B cell (primary cell): ENCODE results near the gene MUC12. TPM values are rescaled to one million over a fixed set of nuclear protein-coding genes. Genes with fewer than 3 reads are reported as not detected.

Experiments used
- ATAC-seq: fragments of 200-7000 bp; cut with Tn5 transposase; one replicate; pipeline ENCODE4 v1.10.0; 2021; ENCODE audit warnings: low read depth, mild to moderate bottlenecking, moderate number of reproducible peaks, moderate library complexity
- CTCF ChIA-PET: fragments of 350-600 bp; sonication (Branson Sonifier 250); formaldehyde crosslinking; loops from one replicate; lab custom pipeline; 2021; ENCODE audit warnings: antibody characterized with exemption, inconsistent platforms; lab: Charles Lee
- POLR2A ChIA-PET: fragments of 350-600 bp; sonication (Branson Sonifier 250); formaldehyde crosslinking; loops from one replicate; lab custom pipeline; 2021; ENCODE audit warnings: antibody characterized with exemption; lab: Charles Lee
- DNase-seq: peaks from one replicate; pipeline ENCODE4 v3.0.0; 2013
- H2AFZ ChIP-seq: 2 replicates; pipeline ENCODE4 v1.6.1; 2012; ENCODE audit warnings: mild to moderate bottlenecking, low read depth, low read length; ENCODE audit not compliant: insufficient read depth, poor library complexity, severe bottlenecking
- H3K27ac ChIP-seq, 2 donors: 1 replicate in 1 of 2; 2 replicates in 1 of 2; pipeline ENCODE4 v1.5.1; 2012 to 2013; ENCODE audit warnings: low read length in 2 of 2, mild to moderate bottlenecking in 2 of 2, moderate library complexity in 1 of 2
- H3K27me3 ChIP-seq, 4 experiments: fragments of 200-600 bp in 1 of 4; sonication (generic) in 1 of 4; replicated peaks in 1 of 4; 1 replicate in 2 of 4; 2 replicates in 2 of 4; pipeline versions ENCODE4 v1.6.1 to v1.7.0; 2013 to 2016; ENCODE audit warnings: low read length in 3 of 4, mild to moderate bottlenecking in 2 of 4, mixed read lengths in 1 of 4, moderate library complexity in 1 of 4; ENCODE audit not compliant: insufficient read depth in 4 of 4, control insufficient read depth in 3 of 4; ENCODE audit errors: control extremely low read depth in 1 of 4
- H3K36me3 ChIP-seq, 2 experiments: replicated peaks in 1 of 2; 1 replicate in 1 of 2; 2 replicates in 1 of 2; pipeline versions ENCODE4 v1.6.1 to v1.7.1; 2013; ENCODE audit warnings: low read length in 1 of 2; ENCODE audit not compliant: insufficient read depth in 2 of 2, control insufficient read depth in 1 of 2; ENCODE audit errors: control extremely low read depth in 1 of 2, extremely low read depth in 1 of 2
- H3K4me1 ChIP-seq, 2 donors: fragments of 200-600 bp in 1 of 2; sonication (generic) in 1 of 2; 1 replicate in 1 of 2; 2 replicates in 1 of 2; pipeline versions ENCODE4 v1.5.1 to v1.6.1; 2013 to 2017; ENCODE audit warnings: low read length in 2 of 2; ENCODE audit not compliant: control insufficient read depth in 2 of 2, insufficient read depth in 2 of 2
- H3K4me2 ChIP-seq: replicated peaks from 2 replicates; pipeline ENCODE3; 2012; ENCODE audit warnings: mild to moderate bottlenecking, low read depth, low read length; ENCODE audit not compliant: poor library complexity, severe bottlenecking
- H3K4me3 ChIP-seq, 5 experiments: fragments of 200-600 bp in 1 of 5; sonication (generic) in 1 of 5; 1 replicate in 3 of 5; 2 replicates in 2 of 5; pipeline versions ENCODE4 v1.5.1 to v1.7.0; 2011 to 2016; ENCODE audit warnings: low read length in 4 of 5, mild to moderate bottlenecking in 4 of 5, low read depth in 2 of 5, control low read depth in 1 of 5, moderate library complexity in 1 of 5; ENCODE audit not compliant: insufficient read depth in 1 of 5; ENCODE audit errors: control extremely low read depth in 1 of 5, extremely low read depth in 1 of 5
- H3K79me2 ChIP-seq: fragments of 200-600 bp; sonication (generic); one replicate; pipeline ENCODE4 v1.6.0; 2016; ENCODE audit warnings: low read length; ENCODE audit not compliant: control insufficient read depth, insufficient read depth
- H3K9ac ChIP-seq: fragments of 200-600 bp; sonication (generic); 2 replicates; pipeline ENCODE4 v1.6.1; 2017; ENCODE audit warnings: mild to moderate bottlenecking, low read length, moderate library complexity
- H3K9me3 ChIP-seq, 3 donors: one replicate each; pipeline versions ENCODE4 v1.6.1 to v1.7.1; 2013; ENCODE audit warnings: low read length in 2 of 3; ENCODE audit not compliant: control insufficient read depth in 2 of 3, insufficient read depth in 1 of 3; ENCODE audit errors: control extremely low read depth in 1 of 3
- H4K20me1 ChIP-seq: 2 replicates; pipeline ENCODE4 v1.6.0; 2012; ENCODE audit warnings: mild to moderate bottlenecking, low read length; ENCODE audit not compliant: insufficient read depth, control insufficient read depth, poor library complexity, severe bottlenecking
- H3K27ac Mint-ChIP-seq: one replicate; pipeline ENCODE4 v1.8.0; 2021; ENCODE audit warnings: mixed read lengths
- H3K27me3 Mint-ChIP-seq: one replicate; pipeline ENCODE4 v1.8.0; 2021; ENCODE audit warnings: mixed read lengths
- H3K4me1 Mint-ChIP-seq: one replicate; pipeline ENCODE4 v1.8.0; 2021; ENCODE audit warnings: mixed read lengths
- H3K4me3 Mint-ChIP-seq: one replicate; pipeline ENCODE4 v1.8.0; 2021; ENCODE audit warnings: mixed read lengths
- H3K9me3 Mint-ChIP-seq: one replicate; pipeline ENCODE4 v1.8.0; 2022; ENCODE audit warnings: mixed read lengths; ENCODE audit not compliant: insufficient read depth
- CTCF ChIP-seq: fragments of 200-600 bp; IDR thresholded peaks from one replicate; pipeline ENCODE4 v1.8.0; 2022; ENCODE audit warnings: antibody characterized with exemption, mild to moderate bottlenecking
- EZH2 ChIP-seq: IDR thresholded peaks from 2 replicates; pipeline ENCODE4 v1.6.1; 2012; ENCODE audit warnings: borderline replicate concordance, low read depth, mild to moderate bottlenecking, moderate library complexity, low read length; ENCODE audit not compliant: insufficient read depth, poor library complexity, severe bottlenecking
- WGBS: methylation state at CpG from one replicate; pipeline ENCODE4 v1.1.5; 2013; ENCODE audit warnings: missing lambda C conversion rate; ENCODE audit not compliant: insufficient coverage; 5-methylcytosine and 5-hydroxymethylcytosine counted together
- intact Hi-C: fragments of 100-400 bp; cut with micrococcal nuclease; formaldehyde crosslinking; loops from one replicate; pipeline ENCODE4 v1.10.0; 2022
- polyA plus RNA-seq: library from polyadenylated mRNA; depleted of rRNA; stranded (reverse); fragments of >200 nt; gene quantifications from 2 replicates; pipeline ENCODE4 v1.2.3, GENCODE V29; 2012
- total RNA-seq, 2 donors: library from RNA; stranded (reverse); fragments of 120-200 nt in 1 of 2; gene quantifications; 1 replicate in 1 of 2; 2 replicates in 1 of 2; pipeline versions ENCODE4 v1.2.3 to v1.2.4, GENCODE V29; 2013 to 2022

MUC12 gene
- total and polyA plus RNA-seq, 2 donors (not counting 1 experiment from before 2014, with no cell fraction given), result 0.81 TPM; not detected in 1

GRCh38 chr7:100962537-100962936 is 6.8 kb upstream of the MUC12 start:
- Histone ChIP-seq H3K9me3 (peaks cover 0 to 41% (median 0%) of the 10 kb centered on the region in 3 donors), H3K27ac (no peak overlapping the region), H3K36me3 (no peaks in the 10 kb centered on the region), H4K20me1 (no peaks in the 10 kb centered on the region), H3K4me2 (no peak overlapping the region), H3K4me1 (peaks cover 21 to 28% of the 10 kb centered on the region in 2 donors), H3K4me3 (no peak overlapping the region), H3K27me3 (peaks cover 0 to 56% (median 35%) of the 10 kb centered on the region in 4 experiments), H3K9ac (no peak overlapping the region), H2AFZ (no peak overlapping the region), H3K79me2 (no peaks in the 10 kb centered on the region)
- TF ChIP-seq EZH2, result no peak
- TF ChIP-seq CTCF, result peak; percentile 15
- Mint-ChIP-seq H3K27me3 (peaks cover 36% of the 10 kb centered on the region), H3K4me1 (peaks cover 19% of the 10 kb centered on the region), H3K4me3 (no peak overlapping the region), H3K27ac (no peak overlapping the region), H3K9me3 (no peaks in the 10 kb centered on the region)
- DNase-seq (no peak), ATAC-seq (no peak)
- CTCF ChIA-PET, result no interaction called here
- WGBS, result 79% methylated on average over 3 of the region's 3 CpGs
- intact Hi-C loops, result no loop called here
- POLR2A ChIA-PET, result no interaction called here

DNA sequence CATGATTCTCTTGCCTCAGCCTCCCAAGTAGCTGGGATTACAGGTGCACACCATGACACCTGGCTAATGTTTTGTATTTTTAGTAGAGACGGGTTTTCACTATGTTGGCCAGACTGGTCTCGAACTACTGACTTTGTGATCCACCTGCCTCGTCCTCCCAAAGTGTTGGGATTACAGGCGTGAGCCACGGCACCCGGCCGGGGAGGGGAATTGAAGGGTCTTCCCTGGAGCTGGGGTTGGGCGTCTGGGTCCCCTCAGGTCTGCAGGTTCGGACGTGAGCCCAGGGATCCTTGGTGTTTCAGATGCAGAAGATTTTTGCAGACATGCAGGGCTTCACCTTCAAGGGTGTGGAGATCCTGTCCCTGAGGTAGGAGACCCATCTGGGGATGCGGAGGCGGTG is 6.0 kb upstream of the MUC12 start:
- ChIA-PET POLR2A (no interaction called here), CTCF (no interaction called here)
- intact Hi-C loops, result no loop called here
- Histone ChIP-seq H3K4me3 (no peak overlapping the region), H3K4me1 (peaks cover 21 to 28% of the 10 kb centered on the region in 2 donors), H3K27ac (no peak overlapping the region), H3K79me2 (no peaks in the 10 kb centered on the region), H3K9me3 (peaks cover 0 to 33% (median 0%) of the 10 kb centered on the region in 3 donors), H2AFZ (no peak overlapping the region), H3K36me3 (no peaks in the 10 kb centered on the region), H4K20me1 (no peaks in the 10 kb centered on the region), H3K4me2 (no peak overlapping the region), H3K9ac (no peak overlapping the region), H3K27me3 (peaks cover 0 to 62% (median 37%) of the 10 kb centered on the region in 4 experiments)
- WGBS, result 83% methylated on average over 10 of the region's 12 CpGs
- Mint-ChIP-seq H3K4me1 (peaks cover 21% of the 10 kb centered on the region), H3K4me3 (no peak overlapping the region), H3K27ac (no peak overlapping the region), H3K9me3 (no peaks in the 10 kb centered on the region), H3K27me3 (peaks cover 43% of the 10 kb centered on the region)
- ATAC-seq (no peak), DNase-seq (no peak)
- TF ChIP-seq EZH2, result no peak
